HFFc6 (cell line): Measurements from ENCODE around the gene APBA3. TPM values are rescaled to one million over a fixed set of nuclear protein-coding genes. Genes with fewer than 3 reads are reported as not detected.

Source experiments
- DNase-seq: peaks from one replicate; pipeline ENCODE4 v3.0.0-alpha.2; 2018
- H3K27ac Mint-ChIP-seq: 2 replicates; pipeline ENCODE4 v1.8.0; 2020; ENCODE audit warnings: mild to moderate bottlenecking, mixed read lengths
- H3K27me3 Mint-ChIP-seq: 2 replicates; pipeline ENCODE4 v1.8.0; 2021; ENCODE audit warnings: mild to moderate bottlenecking, moderate library complexity, mixed read lengths; ENCODE audit not compliant: insufficient read depth
- H3K36me3 Mint-ChIP-seq: 2 replicates; pipeline ENCODE4 v1.8.0; 2021; ENCODE audit warnings: low read depth, mixed read lengths
- H3K4me1 Mint-ChIP-seq: 2 replicates; pipeline ENCODE4 v1.8.0; 2020; ENCODE audit warnings: low read depth, mixed read lengths
- H3K4me3 Mint-ChIP-seq: 2 replicates; pipeline ENCODE4 v1.8.0; 2020; ENCODE audit warnings: mild to moderate bottlenecking, moderate library complexity, mixed read lengths
- H3K9me3 Mint-ChIP-seq: 2 replicates; pipeline ENCODE4 v1.8.0; 2020; ENCODE audit warnings: mild to moderate bottlenecking, mixed read lengths
- CTCF ChIP-seq: fragments of 200-600 bp; sonication (generic); IDR thresholded peaks from 2 replicates; pipeline ENCODE4 v1.5.0; 2021; ENCODE audit warnings: antibody characterized with exemption, mild to moderate bottlenecking
- total RNA-seq, 6 experiments: library from RNA; stranded (reverse); fragmentation: NEBNext Ultra II Directional; extraction: Animal tissue kit (Norgen Biotek cat#: 25700); gene quantifications; 2 replicates in 1 of 6; 3 replicates in 5 of 6; pipeline ENCODE4 v1.2.3, GENCODE V29; 2021

APBA3 gene
- total RNA-seq, 6 experiments from 2014 or later, result 9.1 to 13.8 (median 10.4) TPM

GRCh38 chr19:3737487-3738205 lies 23.8 kb downstream of the APBA3 start:
- H3K36me3 Mint-ChIP-seq, result no peaks in the 10 kb centered on the region
- no peak for TF ChIP-seq CTCF
- peaks cover 21% of the 10 kb centered on the region for H3K27me3 Mint-ChIP-seq
- DNase-seq, result no peak
- no peaks in the 10 kb centered on the region for H3K9me3 Mint-ChIP-seq
- no peak overlapping the region for H3K4me3 Mint-ChIP-seq
- H3K4me1 Mint-ChIP-seq, result peaks cover 9% of the 10 kb centered on the region
- H3K27ac Mint-ChIP-seq, result no peak overlapping the region

GRCh38 chr19:3736106-3736724 lies 25.3 kb downstream of the APBA3 start:
- no peak overlapping the region for H3K4me3 Mint-ChIP-seq
- no peak for TF ChIP-seq CTCF
- no peak overlapping the region for H3K27ac Mint-ChIP-seq
- H3K27me3 Mint-ChIP-seq, result peaks cover 18% of the 10 kb centered on the region
- no peak for DNase-seq
- no peaks in the 10 kb centered on the region for H3K36me3 Mint-ChIP-seq
- no peaks in the 10 kb centered on the region for H3K9me3 Mint-ChIP-seq
- peaks cover 9% of the 10 kb centered on the region for H3K4me1 Mint-ChIP-seq

- DNase-seq, result no peak
- peaks cover 20% of the 10 kb centered on the region for H3K27me3 Mint-ChIP-seq
- no peak for TF ChIP-seq CTCF
Measured at GRCh38 chr19:3734310-3734600, 27.2 kb downstream of the APBA3 start.

GRCh38 chr19:3733549-3734309 lies 27.8 kb downstream of the APBA3 start:
- Mint-ChIP-seq H3K9me3 (no peaks in the 10 kb centered on the region), H3K36me3 (no peaks in the 10 kb centered on the region), H3K27me3 (peaks cover 20% of the 10 kb centered on the region), H3K4me1 (peaks cover 9% of the 10 kb centered on the region), H3K4me3 (no peak overlapping the region), H3K27ac (no peak overlapping the region)
- no peak for DNase-seq
- TF ChIP-seq CTCF, result no peak

More at GRCh38 chr19:3734310-3734600, 27.2 kb downstream of the APBA3 start:
- no peak overlapping the region for H3K27ac Mint-ChIP-seq
- no peak overlapping the region for H3K4me3 Mint-ChIP-seq
- H3K9me3 Mint-ChIP-seq, result no peaks in the 10 kb centered on the region
- no peaks in the 10 kb centered on the region for H3K36me3 Mint-ChIP-seq
- peaks cover 9% of the 10 kb centered on the region for H3K4me1 Mint-ChIP-seq

- Mint-ChIP-seq H3K36me3 (no peaks in the 10 kb centered on the region), H3K4me1 (peaks cover under 1% of the 10 kb centered on the region; the same call in 1 of the 2 replicates), H3K27ac (no peak overlapping the region), H3K27me3 (peaks cover 16% of the 10 kb centered on the region), H3K9me3 (no peaks in the 10 kb centered on the region), H3K4me3 (no peak overlapping the region)
- no peak for TF ChIP-seq CTCF
- DNase-seq, result no peak
Measured at GRCh38 chr19:3732108-3732507, 29.4 kb downstream of the APBA3 start.
